Stimulated activated CD8-positive, alpha-beta memory T cell treated with anti-CD3 and anti-CD28 coated beads, Interleukin-7, amount 100 ng/mL, for 4 hours (primary cell): ENCODE results near the gene SEPTIN1.
A peak's percentile ranks its signal among the peaks of the same experiment; 100 is the strongest.
"Not testable (repeated sequence)": the region's sequence is repeated elsewhere in the genome, so short reads cannot be mapped to it uniquely, and the experiment has no call there.

Source experiments
- DNase-seq, 2 donors: peaks; one replicate each; pipeline ENCODE4 v3.0.0-alpha.2; 2020; ENCODE audit warnings: low read depth in 2 of 2

SEPTIN1 gene

DNA sequence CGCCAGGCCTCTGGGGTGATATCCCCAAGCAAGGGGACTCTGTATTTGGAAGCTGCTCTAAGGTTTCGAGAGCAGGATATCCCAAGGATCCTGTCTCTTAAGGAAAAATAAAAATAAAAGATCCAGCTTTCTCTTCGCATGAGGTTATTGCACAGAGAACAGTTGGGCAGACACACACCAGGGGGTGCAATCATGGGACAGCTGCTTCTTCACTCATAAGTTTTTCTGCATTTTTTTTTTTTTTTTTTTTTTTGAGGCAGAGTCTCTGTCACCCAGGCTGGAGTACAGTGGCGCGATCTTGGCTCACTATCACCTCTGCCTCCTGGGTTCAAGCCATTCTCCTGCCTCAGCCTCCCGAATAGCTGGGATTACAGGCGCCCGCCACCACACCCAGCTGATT is 40.4 kb downstream of the SEPTIN1 start:
- DNase-seq, result not testable (repeated sequence)

DNA sequence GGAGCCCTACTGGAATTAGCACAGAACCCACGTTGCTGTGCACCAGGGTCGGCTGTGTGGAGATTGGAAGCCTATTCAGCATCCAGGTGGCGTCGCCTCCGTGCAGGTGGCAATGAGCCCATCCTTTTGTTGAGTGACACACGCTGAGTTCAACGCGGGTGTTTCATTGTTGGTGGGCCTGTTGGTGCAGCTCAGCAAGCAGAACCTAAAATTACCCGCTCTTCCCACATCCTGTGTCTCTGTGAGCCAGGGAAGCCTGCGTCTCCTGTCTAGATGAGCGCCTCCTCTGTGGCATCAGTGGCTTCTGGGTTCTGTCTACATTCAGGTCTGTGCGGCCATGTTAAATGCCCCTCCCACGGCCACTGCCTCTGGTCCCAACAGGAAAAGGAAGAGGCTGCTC is 41.7 kb downstream of the SEPTIN1 start:
- DNase-seq, result no peak

DNA sequence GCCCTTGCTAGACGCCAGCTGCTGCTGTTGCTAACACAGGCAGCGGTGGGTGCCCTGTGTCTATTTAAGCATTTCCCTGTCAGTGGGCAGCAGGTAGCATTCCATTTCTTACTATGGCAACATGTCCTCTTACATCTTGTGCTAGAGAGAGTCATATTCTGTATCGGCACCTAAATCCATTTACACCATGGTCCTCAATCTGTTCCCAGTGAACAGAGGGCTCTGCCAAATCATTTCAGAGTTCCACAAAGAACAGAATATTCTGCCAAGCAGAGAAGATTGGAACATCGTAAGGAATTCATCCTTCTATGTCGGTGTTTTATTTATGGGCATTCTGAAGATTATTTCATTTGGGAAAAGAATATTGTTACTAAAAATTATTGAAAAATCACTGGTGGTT is 43.6 kb downstream of the SEPTIN1 start:
- not testable (repeated sequence) for DNase-seq

DNA sequence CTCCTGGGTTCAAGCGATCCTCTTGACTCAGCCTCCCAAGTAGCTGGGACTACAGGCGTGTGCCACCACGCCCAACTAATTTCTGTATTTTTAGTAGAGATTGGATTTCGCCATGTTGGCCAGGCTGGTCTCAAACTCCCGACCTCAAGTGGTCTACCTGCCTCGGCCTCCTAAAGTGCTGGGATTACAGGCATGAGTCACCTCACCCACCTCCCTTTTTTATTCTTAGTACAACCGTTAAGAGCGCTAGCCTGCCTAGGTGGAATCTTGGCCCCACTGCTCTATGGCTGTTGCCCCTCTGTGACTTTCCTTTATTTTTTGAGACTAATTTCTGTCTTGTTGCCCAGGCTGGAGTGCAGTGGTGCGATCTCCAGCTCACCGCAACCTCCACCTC is 44.4 kb downstream of the SEPTIN1 start:
- not testable (repeated sequence) for DNase-seq

DNA sequence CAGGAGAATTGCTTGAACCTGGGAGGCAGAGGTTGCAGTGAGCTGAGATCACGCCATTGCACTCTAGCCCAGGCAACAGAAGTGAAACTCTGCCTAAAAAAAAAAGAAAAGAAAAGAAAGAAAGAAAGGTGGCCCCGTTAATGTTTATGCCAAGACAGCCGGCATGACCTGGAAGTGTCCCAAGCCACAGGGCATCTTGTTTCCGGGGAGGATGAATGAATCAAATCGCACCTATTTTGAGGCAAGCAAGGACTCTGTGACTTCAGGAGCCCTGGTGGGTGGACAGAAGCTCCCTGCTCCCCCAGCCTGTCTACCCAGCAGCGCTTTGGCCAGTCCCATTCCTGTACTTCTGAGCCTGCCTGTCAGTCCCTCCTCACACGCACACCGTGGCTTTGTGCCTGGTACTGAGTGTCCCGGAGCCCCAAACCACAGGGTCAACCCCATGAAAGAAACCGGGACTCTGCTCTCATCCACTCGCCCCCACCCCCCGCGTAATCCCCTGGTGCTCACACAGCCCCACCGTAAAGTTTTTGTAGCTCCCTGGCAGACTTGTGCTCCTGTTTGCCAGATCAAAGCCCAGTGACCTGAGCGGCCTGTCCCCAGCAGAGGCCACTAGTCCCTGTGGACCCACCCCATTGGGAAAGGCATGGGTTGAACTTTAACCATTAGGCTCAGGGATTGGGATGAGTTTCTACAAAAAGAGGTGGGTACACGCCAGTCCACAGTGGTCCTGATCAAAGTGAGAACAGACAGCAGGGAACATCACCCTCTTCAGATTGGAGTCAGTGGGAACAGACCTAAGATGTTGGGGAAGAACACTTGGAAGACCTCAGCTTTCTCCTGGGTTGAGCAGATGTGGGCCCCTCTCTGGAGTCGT is 46.5 kb downstream of the SEPTIN1 start:
- no peak for DNase-seq

DNA sequence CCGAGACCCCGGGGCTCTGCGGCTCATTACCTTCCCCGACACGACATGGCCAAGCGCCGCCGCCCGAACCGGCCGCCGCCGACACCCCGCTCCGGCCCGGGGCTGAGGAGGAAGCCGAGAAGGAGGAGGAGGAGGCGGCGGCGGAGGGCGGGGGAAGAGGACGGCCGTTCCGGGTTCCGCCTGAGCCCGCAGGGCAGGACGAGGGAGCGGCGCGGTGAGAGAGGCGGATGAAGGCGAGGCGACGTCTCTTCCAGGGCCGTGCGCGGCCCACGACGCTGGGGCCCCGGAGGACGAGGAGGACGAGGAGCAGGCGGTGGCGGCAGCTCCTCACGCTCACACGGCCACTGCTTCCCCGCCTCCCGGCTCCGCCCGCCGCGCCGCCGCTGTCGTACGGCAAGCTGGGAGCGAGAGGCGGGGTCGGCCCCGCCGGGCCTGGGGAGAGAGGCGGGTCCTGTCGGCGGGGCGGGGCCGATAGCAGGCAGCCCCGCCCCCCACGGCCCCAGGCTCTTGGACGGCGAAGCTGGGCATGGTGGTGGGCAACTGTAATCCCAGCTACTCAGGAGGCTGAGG is 47.2 kb downstream of the SEPTIN1 start:
- peak; percentile 52 to 81 for DNase-seq

DNA sequence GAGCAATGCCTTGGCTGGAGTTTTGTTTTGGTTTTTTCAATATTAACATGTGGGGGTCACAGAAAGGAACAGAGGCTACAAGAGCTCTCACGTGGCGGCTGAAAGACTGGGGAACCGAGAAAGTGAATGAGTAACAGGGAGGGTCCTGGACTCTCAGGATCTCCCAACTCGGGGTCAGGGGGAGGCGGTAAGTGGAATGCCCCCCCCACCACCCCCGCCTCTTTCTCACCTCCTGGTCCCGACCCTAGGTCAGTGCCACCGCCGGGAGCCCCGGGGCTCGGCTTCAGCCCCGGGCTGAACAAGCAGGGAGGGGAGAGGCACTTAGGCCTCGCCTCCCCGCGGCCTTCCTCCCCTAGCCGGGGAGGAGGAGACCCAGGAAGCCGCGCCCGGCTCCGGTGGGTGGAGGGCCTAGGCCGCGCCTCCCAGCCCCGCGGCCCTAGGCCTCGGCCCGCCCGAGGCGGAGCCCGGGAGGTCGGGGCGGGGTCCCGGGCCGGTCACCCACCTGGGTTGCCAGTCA is 47.8 kb downstream of the SEPTIN1 start:
- DNase-seq, result peak; percentile 61 to 79
